Erythroblast (primary cell): Measurements from ENCODE around the gene ECEL1.

Source experiments
- GATA1 ChIP-seq: IDR thresholded peaks from 2 replicates; pipeline ENCODE4 v1.6.1; 2011; ENCODE audit warnings: low read depth, mild to moderate bottlenecking, control low read depth, low read length, moderate library complexity
- POLR2A ChIP-seq: IDR thresholded peaks from 2 replicates; pipeline ENCODE4 v1.6.1; 2011; ENCODE audit warnings: mild to moderate bottlenecking, low read length

DNA sequence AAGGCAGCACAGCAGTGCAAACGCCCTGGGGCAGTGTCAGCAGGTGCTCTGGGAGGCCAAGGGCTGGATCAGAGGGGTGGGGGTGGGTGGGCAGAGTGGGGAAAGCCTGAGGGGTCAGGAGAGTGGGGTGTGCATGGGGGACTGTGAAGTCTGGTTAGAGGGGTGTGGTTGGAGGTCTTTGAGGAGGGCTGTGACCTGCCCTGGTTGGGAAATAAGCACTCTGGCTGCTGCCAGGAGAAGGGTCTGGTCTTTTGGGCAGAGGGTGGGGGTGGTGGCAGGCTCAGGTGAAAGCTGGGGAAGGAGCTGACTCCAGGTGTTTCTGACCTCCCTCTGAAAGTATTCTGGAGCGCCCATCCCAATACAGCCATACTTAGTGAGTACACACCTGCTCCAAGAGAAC lies 27.5 kb downstream of the ECEL1 start:
- TF ChIP-seq POLR2A (no peak), GATA1 (no peak)
